Motor neuron (in vitro differentiated cells): Measurements from ENCODE around the gene CCDC174. TPM values are rescaled to one million over a fixed set of nuclear protein-coding genes. Genes with fewer than 3 reads are reported as not detected.

Experiments
- ATAC-seq, 8 experiments: fragments of 200-7000 bp; cut with Tn5 transposase; replicated peaks in 6 of 8; 2 replicates each; pipeline ENCODE4 v1.8.0; 2021; ENCODE audit warnings: mild to moderate bottlenecking in 8 of 8, moderate library complexity in 8 of 8
- H3K27ac ChIP-seq, 2 donors: fragments of 250-450 bp; sonication (Bioruptor Pico); 2 replicates each; pipeline ENCODE4 v1.9.0; 2021; ENCODE audit warnings: antibody characterized with exemption in 2 of 2, mild to moderate bottlenecking in 2 of 2, moderate library complexity in 1 of 2
- H3K4me1 ChIP-seq, 2 donors: fragments of 250-450 bp; sonication (Bioruptor Pico); replicated peaks in 1 of 2; 2 replicates each; pipeline ENCODE4 v1.6.1; 2021; ENCODE audit warnings: antibody characterized with exemption in 2 of 2, mild to moderate bottlenecking in 2 of 2, moderate library complexity in 1 of 2
- H3K4me3 ChIP-seq, 5 donors: fragments of 250-450 bp; sonication (Bioruptor Pico); 2 replicates each; pipeline ENCODE4 v1.9.0; 2021; ENCODE audit warnings: antibody characterized with exemption in 5 of 5, mild to moderate bottlenecking in 5 of 5, moderate library complexity in 4 of 5
- WGBS, 10 experiments: fragments of 450-650 bp; shearing (Covaris generic); methylation state at CpG; one replicate each; pipeline ENCODE4 v1.0.0; 2022; 5-methylcytosine and 5-hydroxymethylcytosine counted together
- in situ Hi-C, 9 experiments: fragments of 400-800 bp; cut with MboI; loops; one replicate each; pipeline ENCODE4 v1.15.0; 2021; ENCODE audit warnings: low sequenced_read_pairs in 9 of 9, low pct_unique_long_range_greater_than_20kb in 2 of 9; ENCODE audit not compliant: unreplicated experiment in 9 of 9
- total RNA-seq, 8 experiments: library from RNA; unstranded; fragments of 300-600 nt; gene quantifications; 2 replicates each; pipeline versions ENCODE4 v1.2.3 to v1.2.4, GENCODE V29; 2022

The CCDC174 gene
- total RNA-seq, 8 experiments from 2014 or later, result 16.4 to 38.6 (median 23.2) TPM

DNA sequence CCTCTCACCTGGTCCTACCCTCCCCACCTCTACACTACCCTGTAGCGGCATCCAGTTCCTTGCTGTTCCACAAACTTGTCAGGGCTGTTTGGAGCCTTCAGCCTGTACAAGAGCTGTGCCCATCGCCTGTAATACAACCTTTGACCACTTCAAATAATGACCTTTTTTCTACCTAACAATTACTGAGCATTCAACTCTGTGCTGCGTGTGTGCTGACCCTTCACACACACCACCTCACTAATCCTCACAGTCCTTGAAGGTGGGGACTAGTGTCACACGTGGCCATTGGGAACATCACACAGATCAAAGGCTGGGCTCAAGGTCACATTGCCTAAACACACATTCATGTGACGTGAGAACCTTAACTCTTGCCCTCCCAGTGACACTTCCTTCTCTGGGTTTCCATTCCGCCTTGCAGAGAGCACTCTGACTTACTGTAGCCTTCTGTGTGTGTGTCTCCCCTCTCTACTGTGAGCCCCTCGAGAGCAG, 26.5 kb downstream of the CCDC174 start:
- 50 to 86% (median 67%) methylated on average over 2 to 4 of the region's 7 CpGs; no CpG with 5 or more reads in 1 of the 10 experiments for WGBS, 10 experiments
- in situ Hi-C loops, result loop anchor here in 4 of 9 experiments (10.0 kb wide), 2 partner anchors 107 to 247 kb away; no protein-coding TSS in a partner anchor
- Histone ChIP-seq H3K27ac (no peak overlapping the region), H3K4me1 (peaks cover 0 to 16% of the 10 kb centered on the region in 2 donors), H3K4me3 (no peak overlapping the region)
- ATAC-seq, result peak in 2 of 8 experiments; percentile 6 to 7

DNA sequence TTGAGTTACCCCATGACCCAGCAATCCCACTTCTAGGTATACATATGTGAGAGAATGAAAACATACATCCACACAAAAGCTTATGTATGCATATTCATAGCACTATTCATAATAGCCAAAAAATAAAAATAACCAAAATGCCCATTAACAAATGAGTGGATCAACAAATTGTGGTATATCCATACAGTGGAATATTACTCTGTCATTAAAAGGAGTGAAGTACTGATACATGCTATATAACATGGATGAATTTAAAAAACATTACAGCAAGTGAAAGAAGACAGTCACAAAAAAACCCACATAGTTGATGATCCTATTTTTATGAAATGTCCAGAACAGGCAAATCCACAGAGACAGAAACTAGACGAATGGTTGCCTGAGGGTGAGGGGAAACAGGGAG, 28.6 kb downstream of the CCDC174 start:
- Histone ChIP-seq H3K4me3 (no peak overlapping the region), H3K27ac (no peak overlapping the region), H3K4me1 (peaks cover 0 to under 1% of the 10 kb centered on the region in 2 donors)
- no peak for ATAC-seq
- 67 to 100% (median 100%) methylated on average over 1 of the region's 1 CpG; no CpG with 5 or more reads in 2 of the 10 experiments for WGBS, 10 experiments
- in situ Hi-C loops, result no loop called here

DNA sequence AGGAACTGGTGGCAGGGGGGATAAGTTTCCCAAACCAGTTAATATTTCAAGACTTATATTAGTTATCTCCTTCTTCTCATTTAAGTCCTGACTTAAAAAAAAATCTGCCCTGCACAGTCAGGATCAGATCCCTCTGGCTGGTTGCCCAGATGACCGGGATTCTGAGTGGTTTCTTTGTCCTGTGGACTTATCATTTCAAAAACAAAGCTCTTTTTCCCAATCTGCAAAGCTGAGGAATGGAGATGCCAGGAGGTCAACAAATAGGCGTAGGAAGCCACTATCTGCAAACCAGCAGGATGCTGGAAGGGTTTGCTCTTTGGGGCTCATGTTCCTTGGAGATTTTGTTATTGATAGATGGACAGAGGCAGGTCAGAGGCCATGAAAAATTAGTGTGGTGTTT, 29.2 kb downstream of the CCDC174 start:
- no peak for ATAC-seq
- Histone ChIP-seq H3K4me3 (no peak overlapping the region), H3K4me1 (no peaks in the 10 kb centered on the region), H3K27ac (no peak overlapping the region)
- in situ Hi-C loops, result no loop called here
- 49 to 100% (median 80%) methylated on average over 1 to 2 of the region's 2 CpGs; no CpG with 5 or more reads in 3 of the 10 experiments for WGBS, 10 experiments

DNA sequence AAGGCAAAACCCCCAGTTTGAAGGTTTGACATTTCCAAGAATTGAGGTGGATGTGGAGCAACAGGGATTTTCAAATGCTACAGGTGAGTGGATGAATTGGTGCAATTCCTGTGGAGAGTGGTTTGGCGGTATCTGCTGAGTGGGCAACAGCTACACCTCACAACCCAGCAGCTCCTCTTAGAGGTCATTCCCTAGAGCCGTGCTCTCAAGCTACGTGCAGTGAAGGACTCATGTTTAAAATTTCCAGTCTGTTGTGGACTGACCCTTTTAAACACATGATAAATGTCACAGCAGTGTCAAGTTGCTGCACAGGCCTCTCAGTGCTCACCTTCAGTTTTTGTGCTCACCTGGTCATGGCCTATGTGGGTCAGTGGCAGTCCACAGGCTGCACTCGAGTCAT, 32.9 kb downstream of the CCDC174 start:
- 78 to 100% (median 80%) methylated on average over 1 to 4 of the region's 4 CpGs; no CpG with 5 or more reads in 4 of the 10 experiments for WGBS, 10 experiments
- Histone ChIP-seq H3K4me3 (no peak overlapping the region), H3K27ac (no peak overlapping the region), H3K4me1 (no peaks in the 10 kb centered on the region)
- no peak for ATAC-seq
- in situ Hi-C loops, result no loop called here

DNA sequence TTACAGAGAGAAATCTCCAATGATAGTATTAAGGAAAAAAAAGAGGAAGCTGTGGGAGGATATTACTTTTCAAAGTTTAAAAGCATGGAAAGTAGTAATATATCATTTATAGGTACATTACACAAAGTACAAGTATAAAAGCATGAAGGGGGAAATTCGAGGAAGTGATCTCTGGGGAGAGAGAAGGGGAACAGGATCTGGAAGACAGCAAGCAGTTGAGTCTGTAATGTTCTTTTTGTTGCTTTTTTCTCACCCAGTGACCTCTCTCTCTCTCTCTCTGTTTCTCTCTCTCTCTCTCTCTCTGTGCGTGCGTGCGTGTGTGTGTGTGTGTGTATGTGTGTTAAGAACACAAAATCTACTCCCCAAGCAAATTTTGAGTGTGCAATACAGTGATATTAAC, 33.6 kb downstream of the CCDC174 start:
- in situ Hi-C loops, result no loop called here
- Histone ChIP-seq H3K27ac (no peak overlapping the region), H3K4me1 (no peaks in the 10 kb centered on the region), H3K4me3 (no peak overlapping the region)
- WGBS, 10 experiments, result 0 to 78% (median 60%) methylated on average over 1 to 4 of the region's 4 CpGs; no CpG with 5 or more reads in 3 of the 10 experiments
- ATAC-seq, result no peak

DNA sequence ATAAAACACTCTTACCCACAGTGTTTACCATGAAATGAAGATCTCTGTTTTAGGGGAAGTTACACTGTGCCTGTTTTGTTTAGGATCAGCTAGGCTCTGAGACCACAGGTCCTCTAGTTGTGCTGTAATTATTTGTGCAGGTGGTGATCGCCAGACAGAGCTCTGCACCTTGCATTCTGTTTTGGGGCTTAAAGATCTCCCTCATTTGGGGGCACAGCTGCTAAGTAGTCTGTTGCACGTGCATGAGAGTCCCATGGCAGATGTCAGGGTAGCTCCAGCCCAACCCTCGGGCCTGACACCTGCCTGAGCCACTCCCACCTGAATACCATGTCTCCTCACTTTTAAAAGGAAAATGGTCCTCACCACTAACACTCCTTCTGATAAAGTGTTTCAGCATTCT, 35.8 kb downstream of the CCDC174 start:
- WGBS, 10 experiments, result 0 to 100% (median 60%) methylated on average over 1 to 3 of the region's 3 CpGs; no CpG with 5 or more reads in 3 of the 10 experiments
- Histone ChIP-seq H3K27ac (no peak overlapping the region), H3K4me1 (no peaks in the 10 kb centered on the region), H3K4me3 (no peak overlapping the region)
- no peak for ATAC-seq
- in situ Hi-C loops, result no loop called here

DNA sequence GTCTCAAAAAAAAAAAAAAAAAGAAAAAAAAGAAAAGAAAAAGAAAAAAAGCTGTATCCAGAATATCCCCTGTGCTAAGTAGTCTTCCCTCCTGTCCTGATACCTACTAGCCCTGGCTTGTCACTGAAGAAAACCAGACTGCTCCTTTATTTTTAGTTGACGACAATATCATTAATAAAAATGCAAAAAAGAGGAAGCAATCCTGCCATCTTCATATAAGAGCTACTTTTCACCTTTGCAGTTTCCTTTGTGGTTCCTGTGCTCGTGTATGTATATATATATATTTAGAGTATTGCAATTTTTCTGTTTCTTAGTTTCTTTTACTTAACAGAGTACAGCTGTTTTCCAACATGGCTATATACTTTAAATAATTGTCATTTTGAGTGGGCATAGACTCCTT, 37.0 kb downstream of the CCDC174 start:
- ATAC-seq, result no peak
- in situ Hi-C loops, result no loop called here
- 19 to 80% (median 60%) methylated on average over 1 to 2 of the region's 2 CpGs; no CpG with 5 or more reads in 1 of the 10 experiments for WGBS, 10 experiments

DNA sequence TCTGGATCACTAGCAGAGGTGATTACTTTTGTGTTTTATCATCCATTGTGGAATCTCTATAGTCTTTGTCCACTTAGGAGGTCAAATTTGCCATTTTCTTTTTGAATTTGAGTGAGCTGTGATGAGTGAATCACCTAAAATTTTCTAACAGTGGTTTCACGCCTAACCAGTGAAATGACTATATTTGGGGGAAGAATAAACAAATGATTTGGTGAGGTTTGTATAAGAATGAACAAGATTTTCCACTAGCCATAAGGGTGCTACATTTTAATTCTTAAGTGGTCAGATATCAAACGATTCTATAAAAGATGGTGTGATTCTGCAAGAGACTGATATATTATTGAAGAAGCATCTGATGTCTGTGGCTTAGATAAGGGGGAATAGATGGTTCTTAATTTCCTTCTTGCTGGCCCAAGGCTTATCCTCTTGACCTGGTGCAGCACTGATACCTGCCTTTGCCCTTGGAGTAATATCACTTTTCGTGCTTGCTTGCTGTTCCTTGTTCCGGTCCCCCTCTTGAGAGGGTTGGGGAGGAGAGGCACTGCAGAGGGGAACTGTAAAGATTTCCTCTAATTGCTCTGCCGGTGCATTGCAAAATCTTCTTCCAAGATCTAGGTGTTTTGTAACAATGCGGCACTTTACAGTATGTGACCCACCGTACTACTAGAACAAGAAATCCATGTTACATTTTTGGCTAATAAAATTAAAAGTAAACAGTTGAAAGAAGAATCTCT, 37.9 kb downstream of the CCDC174 start:
- Histone ChIP-seq H3K4me1 (no peaks in the 10 kb centered on the region), H3K4me3 (no peak overlapping the region), H3K27ac (no peak overlapping the region)
- ATAC-seq, result no peak
- in situ Hi-C loops, result no loop called here
- WGBS, 10 experiments, result 0 to 90% (median 73%) methylated on average over 1 to 7 of the region's 7 CpGs; no CpG with 5 or more reads in 1 of the 10 experiments

More for the DNA sequence above, 37.0 kb downstream of the CCDC174 start:
- no peaks in the 10 kb centered on the region for H3K4me1 ChIP-seq
- H3K4me3 ChIP-seq, result no peak overlapping the region
- no peak overlapping the region for H3K27ac ChIP-seq

DNA sequence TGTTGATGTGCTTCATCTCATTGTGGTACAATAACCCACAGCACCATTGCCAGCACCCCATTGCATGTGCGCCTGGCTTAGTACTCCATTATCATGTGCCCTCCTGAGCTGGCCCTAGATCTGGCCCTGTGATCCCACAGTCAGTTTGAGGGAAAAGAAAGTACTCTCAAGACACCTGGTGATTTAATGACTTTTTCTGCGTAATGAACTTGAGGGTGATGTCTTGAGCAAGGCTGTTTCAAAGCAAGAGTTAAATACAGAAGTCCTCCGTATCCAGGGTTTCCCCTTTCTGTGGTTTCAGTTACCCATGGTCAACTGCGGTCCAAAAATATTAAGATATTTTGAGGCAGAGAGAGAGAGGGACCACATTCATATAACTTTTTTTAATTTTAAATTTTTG, 39.7 kb downstream of the CCDC174 start:
- no peaks in the 10 kb centered on the region for H3K4me1 ChIP-seq
- ATAC-seq, result no peak
- no peak overlapping the region for H3K27ac ChIP-seq
- 24 to 88% (median 83%) methylated on average over 1 to 4 of the region's 4 CpGs; no CpG with 5 or more reads in 3 of the 10 experiments for WGBS, 10 experiments
- in situ Hi-C loops, result no loop called here
- no peak overlapping the region for H3K4me3 ChIP-seq

DNA sequence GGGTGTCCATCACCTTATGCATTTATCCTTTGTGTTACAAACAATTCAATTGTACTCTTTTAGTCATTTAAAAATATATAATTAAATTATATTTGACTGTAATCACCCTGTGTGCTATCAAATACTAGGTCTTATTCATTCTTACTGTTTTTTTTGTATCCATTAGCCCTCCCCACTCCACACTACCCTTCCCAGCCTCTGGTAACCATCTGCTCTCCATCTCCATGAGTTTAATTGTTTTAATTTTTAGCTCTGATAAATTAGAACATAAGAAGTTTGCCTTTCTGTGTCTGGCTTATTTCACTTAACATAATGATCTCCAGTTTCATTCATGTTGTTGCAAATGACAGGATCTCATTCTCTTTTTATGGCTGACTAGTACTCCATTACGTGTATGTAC, 40.2 kb downstream of the CCDC174 start:
- no peak for ATAC-seq
- Histone ChIP-seq H3K4me3 (no peak overlapping the region), H3K4me1 (no peaks in the 10 kb centered on the region), H3K27ac (no peak overlapping the region)
- in situ Hi-C loops, result no loop called here
- WGBS, 10 experiments, result 11 to 100% (median 69%) methylated on average over 1 of the region's 1 CpG; no CpG with 5 or more reads in 2 of the 10 experiments

DNA sequence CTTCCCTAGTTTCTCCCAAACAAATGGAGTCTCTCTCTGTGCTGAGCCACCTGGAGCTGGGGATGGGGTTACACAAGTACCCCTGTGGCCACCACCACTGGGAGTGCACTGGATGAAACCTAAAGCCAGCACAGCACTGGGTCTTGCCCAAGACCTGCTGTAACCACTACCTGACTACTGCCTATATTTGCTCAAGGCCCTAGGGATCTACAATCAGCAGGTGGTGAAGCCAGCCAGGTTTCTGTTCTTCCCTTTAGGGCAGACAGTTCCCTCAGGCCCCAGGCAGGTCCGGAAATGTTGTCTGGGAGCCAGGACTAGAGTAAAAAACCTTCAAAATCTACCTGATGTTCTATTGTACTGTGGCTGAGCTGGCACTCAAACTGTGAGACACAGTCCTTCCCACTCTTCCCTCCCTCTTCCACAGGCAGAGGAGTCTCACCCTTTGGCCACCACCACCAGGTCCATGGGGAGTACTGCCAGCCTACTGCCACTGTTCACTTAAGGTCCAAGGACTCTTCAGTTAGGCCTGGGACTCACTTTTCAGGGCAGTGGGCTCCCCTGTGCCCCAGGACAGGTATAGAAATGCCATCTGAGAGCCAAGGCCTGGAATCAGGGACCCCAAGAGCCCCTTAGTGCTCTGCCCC, 47.2 kb downstream of the CCDC174 start:
- Histone ChIP-seq H3K4me3 (no peak overlapping the region), H3K4me1 (no peaks in the 10 kb centered on the region), H3K27ac (no peak overlapping the region)
- in situ Hi-C loops, result no loop called here
- ATAC-seq, result no peak
- WGBS, 10 experiments, result 57 to 100% (median 80%) methylated on average over 1 of the region's 1 CpG; no CpG with 5 or more reads in 5 of the 10 experiments

DNA sequence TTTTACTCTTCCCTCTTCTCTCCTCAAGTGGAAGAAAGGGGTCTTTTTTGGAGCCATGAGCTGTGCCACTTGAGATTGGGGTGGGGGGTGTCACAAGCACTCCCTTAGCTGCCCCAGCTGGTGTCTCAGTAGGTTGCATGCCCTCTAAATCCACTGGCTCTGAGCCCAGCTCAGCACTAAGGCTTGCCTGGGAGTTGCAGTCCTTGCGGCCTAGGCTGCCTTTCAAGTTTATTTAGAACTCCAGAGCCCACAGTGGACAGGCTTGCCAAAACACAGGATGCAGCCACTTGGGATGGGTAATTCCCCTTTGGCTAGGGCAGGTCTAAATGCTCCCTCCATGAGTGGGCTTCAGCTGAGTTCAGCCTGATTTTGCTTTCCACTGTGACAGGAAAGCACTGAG, 48.1 kb downstream of the CCDC174 start:
- WGBS, 10 experiments, result 60 to 100% (median 90%) methylated on average over 1 of the region's 1 CpG; no CpG with 5 or more reads in 6 of the 10 experiments
- peak in 1 of 8 experiments; percentile 19 for ATAC-seq
- Histone ChIP-seq H3K4me1 (no peaks in the 10 kb centered on the region), H3K4me3 (no peak overlapping the region), H3K27ac (no peak overlapping the region)
- in situ Hi-C loops, result no loop called here

DNA sequence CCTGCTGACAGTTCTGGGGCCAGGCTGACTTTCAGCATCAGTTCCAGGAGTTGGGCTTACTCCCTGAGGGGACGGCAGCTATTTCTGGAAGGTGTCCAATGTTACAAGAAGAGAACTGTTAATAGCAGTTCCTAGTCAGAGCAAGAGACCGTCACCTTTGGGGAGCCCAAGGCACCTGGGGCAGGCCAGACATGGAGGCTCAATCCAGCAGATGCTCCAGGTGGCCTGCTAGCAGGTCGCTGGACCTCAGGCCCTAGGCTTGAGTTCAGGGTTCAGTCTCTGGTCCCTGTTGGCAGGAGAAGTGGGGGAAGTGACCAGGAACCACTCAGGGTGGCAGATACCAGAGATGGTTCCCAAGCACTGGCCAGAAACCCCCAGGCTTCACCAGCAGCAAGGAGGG, 49.3 kb downstream of the CCDC174 start:
- Histone ChIP-seq H3K4me3 (no peak overlapping the region), H3K27ac (no peak overlapping the region), H3K4me1 (no peaks in the 10 kb centered on the region)
- ATAC-seq, result no peak
- in situ Hi-C loops, result no loop called here
- WGBS, 10 experiments, result 40 to 80% (median 65%) methylated on average over 1 to 2 of the region's 3 CpGs; no CpG with 5 or more reads in 6 of the 10 experiments
